ENCODE measurements around the gene BRD1.

The BRD1 gene

GRCh38 chr22:49753276-49753890 lies 74.3 kb downstream of the BRD1 start:
- no peak for DNase-seq (ENCODE audit: low read depth in 2 of 2)

- DNase-seq (ENCODE audit: low read depth in 2 of 2): no peak
These were observed 75.0 kb downstream of the BRD1 start for GRCh38 chr22:49752598-49753091.

GRCh38 chr22:49751966-49752597 lies 75.6 kb downstream of the BRD1 start:
- DNase-seq (ENCODE audit: low read depth in 2 of 2): no peak

GRCh38 chr22:49751318-49751965 lies 76.2 kb downstream of the BRD1 start:
- DNase-seq (ENCODE audit: low read depth in 2 of 2): no peak

GRCh38 chr22:49749885-49750510 lies 77.7 kb downstream of the BRD1 start:
- no peak for DNase-seq (ENCODE audit: low read depth in 2 of 2)

- DNase-seq (ENCODE audit: low read depth in 2 of 2): no peak
These were observed 78.4 kb downstream of the BRD1 start for GRCh38 chr22:49749227-49749626.

- no peak for DNase-seq (ENCODE audit: low read depth in 2 of 2)
These were observed 79.2 kb downstream of the BRD1 start for GRCh38 chr22:49748514-49748913.

- DNase-seq (ENCODE audit: low read depth in 2 of 2): no peak
These were observed 80.0 kb downstream of the BRD1 start for GRCh38 chr22:49747716-49748115.

- no peak for DNase-seq (ENCODE audit: low read depth in 2 of 2)
These were observed 80.5 kb downstream of the BRD1 start for GRCh38 chr22:49747130-49747529.

- DNase-seq (ENCODE audit: low read depth in 2 of 2): no peak
These were observed 81.6 kb downstream of the BRD1 start for GRCh38 chr22:49746065-49746464.

- DNase-seq (ENCODE audit: low read depth in 2 of 2): no peak
These were observed 87.4 kb downstream of the BRD1 start for GRCh38 chr22:49740242-49740641.

GRCh38 chr22:49739138-49739537 lies 88.5 kb downstream of the BRD1 start:
- no peak for DNase-seq (ENCODE audit: low read depth in 2 of 2)

- no peak for DNase-seq (ENCODE audit: low read depth in 2 of 2)
These were observed 89.1 kb downstream of the BRD1 start for GRCh38 chr22:49738566-49738965.

- DNase-seq (ENCODE audit: low read depth in 2 of 2): no peak
These were observed 89.7 kb downstream of the BRD1 start for GRCh38 chr22:49738006-49738405.

- no peak for DNase-seq (ENCODE audit: low read depth in 2 of 2)
These were observed 90.5 kb downstream of the BRD1 start for GRCh38 chr22:49737101-49737551.

- DNase-seq (ENCODE audit: low read depth in 2 of 2): no peak
These were observed 91.1 kb downstream of the BRD1 start for GRCh38 chr22:49736538-49736937.

GRCh38 chr22:49735901-49736421 lies 91.7 kb downstream of the BRD1 start:
- no peak for DNase-seq (ENCODE audit: low read depth in 2 of 2)

- no peak for DNase-seq (ENCODE audit: low read depth in 2 of 2)
These were observed 92.2 kb downstream of the BRD1 start for GRCh38 chr22:49735411-49735900.

GRCh38 chr22:49734882-49735281 lies 92.8 kb downstream of the BRD1 start:
- DNase-seq (ENCODE audit: low read depth in 2 of 2): no peak

- no peak for DNase-seq (ENCODE audit: low read depth in 2 of 2)
These were observed 93.3 kb downstream of the BRD1 start for GRCh38 chr22:49734390-49734789.

- no peak for DNase-seq (ENCODE audit: low read depth in 2 of 2)
These were observed 94.0 kb downstream of the BRD1 start for GRCh38 chr22:49733631-49734030.

GRCh38 chr22:49730656-49731055 lies 97.0 kb downstream of the BRD1 start:
- DNase-seq (ENCODE audit: low read depth in 2 of 2): no peak

All from fibroblast of skin of left biceps (primary cell).